T-cell (primary cell): ENCODE measurements around the gene GINS2. TPM values are rescaled to one million over a fixed set of nuclear protein-coding genes. Genes with fewer than 3 reads are reported as not detected.

ENCODE experiments used
- ATAC-seq, 4 experiments: fragments of 200-7000 bp in 3 of 4; fragments of 150-1000 bp in 1 of 4; cut with Tn5 transposase; replicated peaks in 1 of 4; 1 replicate in 3 of 4; 2 replicates in 1 of 4; pipeline ENCODE4 v1.10.0; 2021; ENCODE audit warnings: moderate library complexity in 3 of 4, mild to moderate bottlenecking in 2 of 4, moderate number of reproducible peaks in 1 of 4
- CTCF ChIA-PET, 2 donors: fragments of 300-600 bp; sonication (Branson Sonifier 250); formaldehyde crosslinking; loops; one replicate each; lab custom pipeline; 2022; ENCODE audit warnings: antibody characterized with exemption in 2 of 2; lab: Charles Lee
- POLR2A ChIA-PET, 2 donors: fragments of 300-600 bp; sonication (Branson Sonifier 250); formaldehyde crosslinking; loops; one replicate each; lab custom pipeline; 2022; ENCODE audit warnings: antibody characterized with exemption in 2 of 2; lab: Charles Lee
- DNase-seq, 35 experiments: peaks; one replicate each; pipeline versions ENCODE4 v3.0.0 to v3.0.0-alpha.2; 2013 to 2023
- H3K27ac ChIP-seq: one replicate; pipeline ENCODE4 v1.5.1; 2013; ENCODE audit warnings: low read length
- H3K27me3 ChIP-seq, 2 experiments: replicated peaks in 1 of 2; 1 replicate in 1 of 2; 2 replicates in 1 of 2; pipeline versions ENCODE4 v1.6.1 to v1.7.0; 2013; ENCODE audit warnings: low read length in 1 of 2, mixed read lengths in 1 of 2; ENCODE audit not compliant: control insufficient read depth in 2 of 2, insufficient read depth in 2 of 2; ENCODE audit errors: extremely low read depth in 1 of 2
- H3K36me3 ChIP-seq, 2 donors: 1 replicate in 1 of 2; 2 replicates in 1 of 2; pipeline versions ENCODE4 v1.6.1 to v1.7.0; 2013; ENCODE audit warnings: low read length in 1 of 2; ENCODE audit not compliant: control insufficient read depth in 2 of 2, insufficient read depth in 1 of 2; ENCODE audit errors: extremely low read depth in 1 of 2
- H3K4me1 ChIP-seq, 2 experiments: 1 replicate in 1 of 2; 2 replicates in 1 of 2; pipeline versions ENCODE4 v1.6.1 to v1.7.0; 2013; ENCODE audit warnings: low read length in 2 of 2, mixed read lengths in 1 of 2; ENCODE audit not compliant: insufficient read depth in 2 of 2, control insufficient read depth in 1 of 2; ENCODE audit errors: extremely low read depth in 1 of 2
- H3K4me3 ChIP-seq, 2 donors: 1 replicate in 1 of 2; 2 replicates in 1 of 2; pipeline versions ENCODE4 v1.5.1 to v1.7.0; 2013; ENCODE audit warnings: mild to moderate bottlenecking in 2 of 2, low read length in 1 of 2, moderate library complexity in 1 of 2; ENCODE audit not compliant: control insufficient read depth in 1 of 2; ENCODE audit errors: extremely low read depth in 1 of 2
- H3K9me3 ChIP-seq: 2 replicates; pipeline ENCODE4 v1.7.0; 2013
- H3K27ac Mint-ChIP-seq, 2 donors: one replicate each; pipeline ENCODE4 v1.8.0; 2020 to 2021; ENCODE audit warnings: mild to moderate bottlenecking in 2 of 2, mixed read lengths in 2 of 2
- H3K27me3 Mint-ChIP-seq, 2 donors: one replicate each; pipeline ENCODE4 v1.8.0; 2021 to 2022; ENCODE audit warnings: mixed read lengths in 2 of 2
- H3K36me3 Mint-ChIP-seq: one replicate; pipeline ENCODE4 v1.8.0; 2021; ENCODE audit warnings: mixed read lengths
- H3K4me1 Mint-ChIP-seq, 3 donors: one replicate each; pipeline ENCODE4 v1.8.0; 2020 to 2022; ENCODE audit warnings: mixed read lengths in 3 of 3, mild to moderate bottlenecking in 1 of 3
- H3K4me3 Mint-ChIP-seq, 3 donors: one replicate each; pipeline ENCODE4 v1.8.0; 2020 to 2022; ENCODE audit warnings: mild to moderate bottlenecking in 3 of 3, mixed read lengths in 3 of 3, moderate library complexity in 3 of 3
- H3K9me3 Mint-ChIP-seq, 3 donors: one replicate each; pipeline ENCODE4 v1.8.0; 2020 to 2022; ENCODE audit warnings: mixed read lengths in 3 of 3
- WGBS: methylation state at CpG from one replicate; pipeline ENCODE4 v1.1.5; 2013; ENCODE audit warnings: missing lambda C conversion rate; ENCODE audit not compliant: insufficient coverage; 5-methylcytosine and 5-hydroxymethylcytosine counted together
- total RNA-seq, 35 experiments: library from RNA in 6 of 35; stranded (reverse) in 6 of 35; fragments of 120-200 nt in 1 of 35; gene quantifications; one replicate each; pipeline versions ENCODE4 v1.2.1 to v1.2.4 and lab custom pipeline; 2013 to 2026

GINS2 gene
- total RNA-seq, 5 donors from 2014 or later (not counting 1 experiment from before 2014, with no cell fraction given), result 1.1 to 3.7 (median 1.6) TPM

GRCh38 chr16:85733155-85733838 is 44.5 kb upstream of the GINS2 start:
- 72% methylated on average over 9 of the region's 13 CpGs for WGBS
- no peak for DNase-seq
- Histone ChIP-seq H3K4me3 (no peak overlapping the region), H3K27ac (no peak overlapping the region), H3K9me3 (no peaks in the 10 kb centered on the region), H3K36me3 (no peaks in the 10 kb centered on the region), H3K27me3 (peaks cover 0 to 8% of the 10 kb centered on the region in 2 experiments), H3K4me1 (peaks cover 3 to 32% of the 10 kb centered on the region in 2 experiments)
- POLR2A ChIA-PET, result no interaction called here
- ATAC-seq, result no peak
- peak overlapping the region; percentile 87 to 88 for H3K27ac Mint-ChIP-seq
- peaks cover 0 to 2% of the 10 kb centered on the region in 2 donors for H3K27me3 Mint-ChIP-seq
- H3K4me1 Mint-ChIP-seq, result peaks cover 25 to 39% (median 33%) of the 10 kb centered on the region in 3 donors
- CTCF ChIA-PET, result no interaction called here
- H3K36me3 Mint-ChIP-seq, result peaks cover 4% of the 10 kb centered on the region
- H3K9me3 Mint-ChIP-seq, result no peaks in the 10 kb centered on the region
- H3K4me3 Mint-ChIP-seq, result no peak overlapping the region

DNA sequence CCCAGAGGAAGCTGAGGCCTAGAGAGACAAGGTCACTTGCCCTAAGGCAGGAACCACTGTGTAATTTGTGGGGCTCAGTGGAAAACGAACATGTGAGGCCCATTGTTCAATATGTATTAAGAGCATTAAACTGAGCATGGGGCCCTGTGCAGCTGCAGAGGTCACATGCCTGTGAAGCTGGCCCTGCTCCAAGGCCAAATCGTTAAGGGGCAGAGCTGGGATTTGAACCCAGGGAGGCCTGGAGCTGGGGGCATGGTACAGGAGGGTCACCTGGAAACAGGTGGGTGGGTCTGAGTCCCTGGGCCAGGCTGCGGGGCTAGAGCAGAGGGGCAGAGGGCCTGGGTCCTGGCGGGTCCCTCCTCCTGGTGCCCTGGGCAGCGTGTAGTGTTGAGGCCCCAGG is 42.4 kb upstream of the GINS2 start:
- H3K4me3 Mint-ChIP-seq, result no peak overlapping the region
- CTCF ChIA-PET, result interaction anchor here in 1 of 2 donors (0.6 kb wide), 1 partner anchor 13 kb away, joined by 3 read pairs; no protein-coding TSS in a partner anchor
- DNase-seq (no peak), ATAC-seq (no peak)
- 72% methylated on average over 4 of the region's 5 CpGs for WGBS
- H3K27me3 ChIP-seq, result peaks cover 0 to 8% of the 10 kb centered on the region in 2 experiments
- no peaks in the 10 kb centered on the region for H3K9me3 ChIP-seq
- no peaks in the 10 kb centered on the region for H3K36me3 ChIP-seq
- peaks cover 24 to 33% (median 31%) of the 10 kb centered on the region in 3 donors for H3K4me1 Mint-ChIP-seq
- peaks cover 0 to 1% of the 10 kb centered on the region in 2 donors for H3K27me3 Mint-ChIP-seq
- peaks cover 3 to 27% of the 10 kb centered on the region in 2 experiments for H3K4me1 ChIP-seq
- peaks cover 8% of the 10 kb centered on the region for H3K36me3 Mint-ChIP-seq
- POLR2A ChIA-PET, result no interaction called here
- no peak overlapping the region for H3K27ac ChIP-seq
- H3K27ac Mint-ChIP-seq, result peak overlapping the region in 1 of 2 donors; percentile 69
- no peaks in the 10 kb centered on the region for H3K9me3 Mint-ChIP-seq
- H3K4me3 ChIP-seq, result no peak overlapping the region

GRCh38 chr16:85730186-85730465 is 41.4 kb upstream of the GINS2 start:
- no peaks in the 10 kb centered on the region for H3K27me3 Mint-ChIP-seq
- ATAC-seq, result no peak
- no peaks in the 10 kb centered on the region for H3K9me3 Mint-ChIP-seq
- Histone ChIP-seq H3K36me3 (no peaks in the 10 kb centered on the region), H3K27me3 (peaks cover 0 to 7% of the 10 kb centered on the region in 2 experiments), H3K4me1 (peaks cover 0 to 17% of the 10 kb centered on the region in 2 experiments), H3K4me3 (no peak overlapping the region), H3K27ac (no peak overlapping the region), H3K9me3 (no peaks in the 10 kb centered on the region)
- peaks cover 14% of the 10 kb centered on the region for H3K36me3 Mint-ChIP-seq
- DNase-seq, result no peak
- H3K4me3 Mint-ChIP-seq, result no peak overlapping the region
- 80% methylated on average over 1 of the region's 5 CpGs for WGBS
- H3K27ac Mint-ChIP-seq, result no peak overlapping the region
- peaks cover 18 to 22% (median 21%) of the 10 kb centered on the region in 3 donors for H3K4me1 Mint-ChIP-seq
- POLR2A ChIA-PET, result no interaction called here
- CTCF ChIA-PET, result no interaction called here

GRCh38 chr16:85729452-85730185 is 40.9 kb upstream of the GINS2 start:
- H3K4me1 Mint-ChIP-seq, result peaks cover 12 to 17% (median 16%) of the 10 kb centered on the region in 3 donors
- 79% methylated on average over 10 of the region's 16 CpGs for WGBS
- ATAC-seq, result no peak
- no peak overlapping the region for H3K27ac Mint-ChIP-seq
- no peaks in the 10 kb centered on the region for H3K9me3 Mint-ChIP-seq
- peaks cover 14% of the 10 kb centered on the region for H3K36me3 Mint-ChIP-seq
- H3K27me3 ChIP-seq, result peaks cover 0 to 7% of the 10 kb centered on the region in 2 experiments
- DNase-seq, result no peak
- ChIA-PET POLR2A (interaction anchor here in 1 of 2 donors (0.7 kb wide), 1 partner anchor 40 kb away, joined by 3 read pairs; no protein-coding TSS in a partner anchor), CTCF (no interaction called here)
- no peaks in the 10 kb centered on the region for H3K36me3 ChIP-seq
- H3K4me3 ChIP-seq, result no peak overlapping the region
- H3K9me3 ChIP-seq, result no peaks in the 10 kb centered on the region
- H3K4me1 ChIP-seq, result peaks cover 0 to 12% of the 10 kb centered on the region in 2 experiments
- H3K27ac ChIP-seq, result no peak overlapping the region
- H3K4me3 Mint-ChIP-seq, result no peak overlapping the region
- H3K27me3 Mint-ChIP-seq, result no peaks in the 10 kb centered on the region

- DNase-seq (no peak), ATAC-seq (no peak)
- CTCF ChIA-PET, result no interaction called here
- POLR2A ChIA-PET, result no interaction called here
- Histone ChIP-seq H3K4me3 (no peak overlapping the region), H3K27ac (no peak overlapping the region), H3K4me1 (peaks cover 0 to 4% of the 10 kb centered on the region in 2 experiments), H3K27me3 (peaks cover 0 to 7% of the 10 kb centered on the region in 2 experiments), H3K36me3 (no peaks in the 10 kb centered on the region), H3K9me3 (no peaks in the 10 kb centered on the region)
- 74% methylated on average over 6 of the region's 7 CpGs for WGBS
- H3K9me3 Mint-ChIP-seq, result no peaks in the 10 kb centered on the region
- H3K4me3 Mint-ChIP-seq, result no peak overlapping the region
- H3K27me3 Mint-ChIP-seq, result no peaks in the 10 kb centered on the region
- H3K4me1 Mint-ChIP-seq, result peaks cover 8 to 11% (median 9%) of the 10 kb centered on the region in 3 donors
- H3K27ac Mint-ChIP-seq, result no peak overlapping the region
- H3K36me3 Mint-ChIP-seq, result peaks cover 19% of the 10 kb centered on the region
Observed at GRCh38 chr16:85728879-85729278, 40.1 kb upstream of the GINS2 start.

- Mint-ChIP-seq H3K4me1 (peaks cover 0 to 5% (median 0%) of the 10 kb centered on the region in 3 donors), H3K9me3 (no peaks in the 10 kb centered on the region), H3K4me3 (no peak overlapping the region), H3K27me3 (no peaks in the 10 kb centered on the region), H3K36me3 (peaks cover 15% of the 10 kb centered on the region), H3K27ac (no peak overlapping the region)
- DNase-seq (no peak), ATAC-seq (no peak)
- WGBS, result 94% methylated on average over 9 of the region's 12 CpGs
- ChIA-PET POLR2A (no interaction called here), CTCF (no interaction called here)
- Histone ChIP-seq H3K4me3 (no peak overlapping the region), H3K27ac (no peak overlapping the region), H3K27me3 (peaks cover 0 to 9% of the 10 kb centered on the region in 2 experiments), H3K36me3 (no peaks in the 10 kb centered on the region), H3K4me1 (no peaks in the 10 kb centered on the region), H3K9me3 (no peaks in the 10 kb centered on the region)
Observed at GRCh38 chr16:85724936-85725335, 36.2 kb upstream of the GINS2 start.
